Subcutaneous abdominal adipose tissue (tissue), 5 donors: ENCODE data around the gene BTD.
A peak's percentile ranks its signal among the peaks of the same experiment; 100 is the strongest.

ENCODE experiments used
- H3K27ac ChIP-seq: one replicate; pipeline ENCODE4 v1.7.0; 2013; ENCODE audit warnings: low read depth, mild to moderate bottlenecking, inconsistent platforms, low read length, moderate library complexity
- H3K27me3 ChIP-seq, 5 donors: one replicate each; pipeline ENCODE4 v1.7.0; 2013; ENCODE audit warnings: low read length in 5 of 5, inconsistent platforms in 1 of 5; ENCODE audit not compliant: control insufficient read depth in 5 of 5, insufficient read depth in 4 of 5
- H3K36me3 ChIP-seq, 5 donors: one replicate each; pipeline ENCODE4 v1.7.0; 2013; ENCODE audit warnings: low read length in 5 of 5; ENCODE audit not compliant: control insufficient read depth in 5 of 5, insufficient read depth in 5 of 5
- H3K4me1 ChIP-seq, 5 donors: one replicate each; pipeline ENCODE4 v1.7.0; 2013; ENCODE audit warnings: low read length in 5 of 5, mild to moderate bottlenecking in 3 of 5, moderate library complexity in 1 of 5; ENCODE audit not compliant: control insufficient read depth in 5 of 5, insufficient read depth in 5 of 5
- H3K4me3 ChIP-seq, 5 donors: one replicate each; pipeline ENCODE4 v1.7.0; 2013; ENCODE audit warnings: low read length in 5 of 5, low read depth in 1 of 5
- H3K9ac ChIP-seq, 5 donors: one replicate each; pipeline ENCODE4 v1.7.0; 2013; ENCODE audit warnings: low read length in 5 of 5, mild to moderate bottlenecking in 4 of 5, moderate library complexity in 3 of 5
- H3K9me3 ChIP-seq, 5 donors: one replicate each; pipeline ENCODE4 v1.7.0; 2013; ENCODE audit warnings: low read length in 5 of 5; ENCODE audit not compliant: control insufficient read depth in 5 of 5
- donor health status: healthy.
- donor health status: healthy.
- donor health status: healthy.
- donor health status: healthy.
- donor health status: healthy.

The BTD gene

DNA sequence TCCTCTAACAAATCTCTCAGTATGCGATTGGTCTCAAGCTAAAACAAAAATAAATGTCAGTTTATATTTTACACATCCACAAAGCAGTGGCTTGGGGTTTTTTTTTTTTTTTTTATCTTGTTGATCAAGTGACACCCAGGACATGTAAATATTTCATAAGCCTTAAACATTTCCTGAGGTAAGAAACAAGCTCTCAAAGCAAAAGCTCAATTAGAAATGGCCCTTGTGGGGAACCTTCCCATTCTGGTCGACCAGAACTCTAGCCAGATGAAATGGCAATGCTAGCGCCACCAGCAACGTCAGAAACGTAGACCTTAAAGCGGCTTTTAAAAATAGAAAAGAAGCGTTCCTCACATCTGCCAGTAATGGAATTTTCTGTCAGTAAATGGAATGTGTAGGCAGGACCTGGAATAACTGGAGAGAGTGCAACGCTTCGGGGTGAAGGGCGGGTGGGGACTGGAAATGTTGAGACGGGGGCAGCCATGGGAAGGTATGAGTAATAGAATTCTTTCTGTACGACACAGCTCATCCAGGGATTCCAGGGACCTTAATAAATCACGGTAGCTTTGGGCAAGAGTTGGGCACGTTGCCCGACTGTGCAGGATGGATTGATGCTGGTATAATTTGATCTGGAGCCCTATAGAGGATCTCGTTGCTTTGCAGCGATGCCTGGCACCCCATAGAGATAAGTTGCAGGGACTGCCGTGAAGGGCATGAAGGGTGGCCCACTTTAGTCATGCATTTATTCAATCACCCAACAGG, 44.4 kb downstream of the BTD start:
- Histone ChIP-seq H3K9me3 (no peaks in the 10 kb centered on the region), H3K4me1 (peaks cover 15 to 34% (median 34%) of the 10 kb centered on the region in 5 donors), H3K36me3 (peaks cover 0 to 17% (median 10%) of the 10 kb centered on the region in 5 donors), H3K9ac (peak overlapping the region in 3 of 5 donors; percentile 14 to 61 (median 51)), H3K27ac (peak overlapping the region; percentile 100), H3K4me3 (no peak overlapping the region), H3K27me3 (no peaks in the 10 kb centered on the region)

DNA sequence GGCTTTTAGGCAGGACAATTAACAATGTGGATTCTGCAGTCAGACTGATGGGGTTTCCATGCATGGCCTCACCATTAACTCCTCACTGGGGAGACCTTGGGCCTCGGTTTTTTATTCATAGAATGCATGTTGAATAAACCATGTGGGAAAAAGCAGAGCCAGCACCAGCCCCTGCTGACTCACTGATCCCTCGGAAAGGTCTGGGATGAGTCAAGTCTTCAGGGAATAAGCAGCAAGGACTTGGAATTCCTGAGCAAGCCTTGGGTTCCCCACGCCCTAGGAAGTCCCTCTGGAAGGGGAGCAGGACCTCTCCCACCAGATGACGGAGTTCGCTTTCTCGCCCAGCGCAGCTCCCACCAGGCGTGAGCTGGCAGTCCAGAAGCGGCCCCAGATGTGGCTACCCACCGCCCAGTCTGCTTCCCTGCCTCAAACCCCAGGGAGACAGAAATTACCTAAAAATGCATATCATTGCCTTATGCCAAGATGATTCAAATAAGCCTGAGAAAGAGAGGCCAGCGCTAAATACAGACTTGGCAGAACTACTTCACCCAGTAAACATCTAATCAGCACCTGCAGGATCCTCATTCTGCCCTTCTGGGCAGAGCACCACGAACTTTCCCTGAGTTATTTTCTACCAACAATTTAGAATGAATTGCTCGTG, 45.4 kb downstream of the BTD start:
- H3K4me1 ChIP-seq: peaks cover 15 to 41% (median 30%) of the 10 kb centered on the region in 5 donors
- peak overlapping the region in 3 of 5 donors; percentile 2 to 40 (median 23) for H3K4me3 ChIP-seq
- H3K27me3 ChIP-seq: no peaks in the 10 kb centered on the region
- H3K36me3 ChIP-seq: peaks cover 0 to 14% (median 10%) of the 10 kb centered on the region in 5 donors
- H3K9ac ChIP-seq: peak overlapping the region in 4 of 5 donors; percentile 26 to 75 (median 55)
- no peaks in the 10 kb centered on the region for H3K9me3 ChIP-seq
- peak overlapping the region; percentile 100 for H3K27ac ChIP-seq

DNA sequence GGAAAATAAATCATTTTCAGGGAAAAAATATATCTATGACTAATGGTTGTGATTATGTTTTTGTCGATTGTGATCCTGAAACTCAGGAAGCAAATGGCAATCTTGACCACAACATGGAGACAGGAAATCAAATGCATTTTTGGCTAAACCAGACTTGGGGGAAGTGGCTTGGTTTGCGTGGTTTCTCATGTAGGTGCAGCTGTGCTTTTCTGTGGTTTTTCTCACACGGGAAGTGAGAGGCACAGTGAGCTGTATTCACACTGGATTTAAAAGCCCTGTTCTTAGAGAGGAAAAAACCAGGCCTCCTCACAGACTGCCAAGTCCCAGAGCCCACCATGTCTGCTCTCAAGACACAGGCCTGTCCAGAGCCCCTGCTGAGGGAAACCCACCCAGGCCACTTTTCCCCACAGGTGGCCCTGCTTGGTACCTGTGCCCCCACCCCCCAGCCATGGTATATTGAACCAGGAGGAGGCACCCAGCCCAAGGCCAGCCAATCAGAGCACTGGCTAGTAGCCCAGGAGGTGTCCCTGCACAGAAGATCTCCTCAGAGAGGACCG, 46.1 kb downstream of the BTD start:
- Histone ChIP-seq H3K4me1 (peaks cover 15 to 41% (median 30%) of the 10 kb centered on the region in 5 donors), H3K9me3 (no peaks in the 10 kb centered on the region), H3K4me3 (peak overlapping the region in 3 of 5 donors; percentile 2 to 9 (median 2)), H3K36me3 (peaks cover 0 to 12% (median 9%) of the 10 kb centered on the region in 5 donors), H3K27ac (peak overlapping the region; percentile 100), H3K9ac (peak overlapping the region; percentile 42 to 64 (median 58)), H3K27me3 (no peaks in the 10 kb centered on the region)

DNA sequence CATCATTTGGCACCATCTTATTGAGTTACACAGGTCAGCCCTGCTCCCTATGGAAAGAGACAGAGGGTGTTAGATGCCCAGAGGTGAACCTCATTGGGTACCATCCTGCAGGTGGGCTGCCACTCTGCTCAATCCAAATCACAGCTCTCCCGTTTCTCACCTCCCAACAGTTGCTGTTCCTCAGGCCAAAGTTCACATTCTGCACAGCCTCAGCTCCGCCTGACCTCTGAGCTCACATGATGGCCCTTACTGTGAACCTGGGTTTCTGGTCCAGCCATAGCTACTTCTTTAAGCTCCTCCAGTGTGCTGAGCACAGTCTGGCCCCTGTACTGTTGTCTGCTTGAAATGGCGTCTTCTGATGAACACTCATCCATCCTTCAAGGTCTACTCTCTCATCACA, 47.8 kb downstream of the BTD start:
- peaks cover 15 to 41% (median 30%) of the 10 kb centered on the region in 5 donors for H3K4me1 ChIP-seq
- H3K27me3 ChIP-seq: no peaks in the 10 kb centered on the region
- peak overlapping the region; percentile 100 for H3K27ac ChIP-seq
- no peak overlapping the region for H3K9ac ChIP-seq
- H3K9me3 ChIP-seq: no peaks in the 10 kb centered on the region
- peaks cover 0 to 9% (median 7%) of the 10 kb centered on the region in 5 donors for H3K36me3 ChIP-seq
- no peak overlapping the region for H3K4me3 ChIP-seq

DNA sequence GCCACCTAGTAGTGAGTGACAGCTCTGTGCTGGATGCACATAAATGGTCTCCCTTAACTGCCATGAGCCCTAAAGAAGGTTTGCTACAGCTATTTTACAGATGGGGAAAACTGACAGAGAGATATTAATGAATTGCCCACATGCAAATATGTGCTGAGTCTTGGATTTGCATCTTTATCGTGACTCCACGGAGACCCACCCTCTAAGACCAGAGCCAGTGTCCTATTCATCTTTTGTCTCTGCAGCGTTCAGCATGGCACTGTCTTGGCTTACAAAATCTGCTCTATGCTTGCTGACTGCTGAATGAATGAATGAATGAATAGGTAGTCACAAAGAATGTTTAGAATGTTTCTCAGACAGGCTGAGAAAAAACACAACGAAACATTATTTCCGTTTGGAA, 48.3 kb downstream of the BTD start:
- no peak overlapping the region for H3K4me3 ChIP-seq
- no peak overlapping the region for H3K9ac ChIP-seq

DNA sequence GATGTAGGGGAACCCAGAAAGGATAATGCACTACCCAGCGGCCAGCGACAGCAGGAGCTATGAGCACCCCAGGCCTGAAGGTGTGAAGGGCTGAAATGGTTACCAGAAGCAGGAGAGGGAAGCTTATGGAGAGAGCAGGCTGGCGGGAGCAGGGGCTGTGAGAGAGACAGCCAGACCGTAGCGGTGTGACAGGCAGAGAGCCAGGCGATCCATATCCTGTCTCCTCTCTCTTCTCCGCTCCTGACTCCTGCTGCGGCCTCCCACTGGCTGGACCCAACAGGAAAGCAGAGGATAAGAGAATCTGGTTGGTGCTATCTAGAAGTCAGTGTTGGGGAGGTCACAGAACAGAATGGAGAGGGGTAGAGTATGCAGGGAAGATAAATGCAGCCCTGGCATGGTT, 49.9 kb downstream of the BTD start:
- no peaks in the 10 kb centered on the region for H3K27me3 ChIP-seq
- no peak overlapping the region for H3K27ac ChIP-seq
- H3K9ac ChIP-seq: no peak overlapping the region
- peak overlapping the region in 1 of 5 donors; percentile 2 for H3K4me3 ChIP-seq
- H3K36me3 ChIP-seq: no peaks in the 10 kb centered on the region
- H3K4me1 ChIP-seq: peaks cover 14 to 26% (median 21%) of the 10 kb centered on the region in 5 donors
- H3K9me3 ChIP-seq: peaks cover 2 to 8% (median 5%) of the 10 kb centered on the region in 5 donors

More for the DNA sequence above, 48.3 kb downstream of the BTD start:
- Histone ChIP-seq H3K27ac (no peak overlapping the region), H3K9me3 (no peaks in the 10 kb centered on the region), H3K27me3 (no peaks in the 10 kb centered on the region), H3K36me3 (peaks cover 0 to 4% (median 2%) of the 10 kb centered on the region in 5 donors), H3K4me1 (peaks cover 15 to 41% (median 30%) of the 10 kb centered on the region in 5 donors)

DNA sequence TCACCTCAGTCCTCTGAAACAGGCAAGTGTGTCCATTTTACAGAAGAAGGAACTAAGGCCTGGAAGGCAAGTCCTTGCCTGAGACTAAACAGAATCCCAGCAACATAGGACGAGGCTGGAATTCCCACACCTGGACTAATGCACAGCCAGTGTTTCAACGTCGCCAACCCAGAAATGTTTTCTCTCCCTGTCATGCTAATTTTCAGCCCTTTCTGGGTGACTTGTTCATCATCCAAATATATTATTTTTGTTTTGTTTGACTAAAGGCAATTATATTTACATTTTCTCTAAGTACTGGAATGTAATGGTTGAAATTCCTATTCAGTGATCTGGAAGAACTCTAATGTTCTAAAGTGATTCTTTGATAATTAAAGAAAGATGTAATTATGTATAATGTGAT, 51.8 kb downstream of the BTD start:
- H3K27ac ChIP-seq: no peak overlapping the region
- no peak overlapping the region for H3K9ac ChIP-seq

DNA sequence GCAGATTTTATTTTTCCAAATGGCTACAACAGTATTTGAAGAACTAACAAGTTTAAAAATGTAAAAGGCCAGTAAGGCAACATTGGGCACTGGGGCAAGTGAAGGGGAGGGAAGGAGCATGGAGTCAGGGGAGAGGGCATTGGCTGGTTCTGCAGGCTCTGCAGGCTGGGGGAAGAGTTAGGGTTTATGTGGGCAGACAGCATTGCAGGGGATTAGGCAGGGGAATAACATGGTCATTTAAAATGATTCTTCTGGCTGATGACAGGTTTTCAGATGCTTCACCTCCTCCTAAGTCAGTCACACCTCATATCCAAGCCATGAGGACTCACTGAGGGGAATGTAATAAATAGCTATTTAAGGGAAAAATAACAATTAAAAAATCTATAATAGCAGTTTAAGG, 52.6 kb downstream of the BTD start:
- Histone ChIP-seq H3K9me3 (peaks cover 3 to 18% (median 15%) of the 10 kb centered on the region in 5 donors), H3K4me1 (peaks cover 0 to 7% (median 2%) of the 10 kb centered on the region in 5 donors), H3K9ac (no peak overlapping the region), H3K27me3 (no peaks in the 10 kb centered on the region), H3K4me3 (no peak overlapping the region), H3K36me3 (no peaks in the 10 kb centered on the region), H3K27ac (no peak overlapping the region)

More for the DNA sequence above, 51.8 kb downstream of the BTD start:
- Histone ChIP-seq H3K27me3 (no peaks in the 10 kb centered on the region), H3K4me3 (no peak overlapping the region), H3K4me1 (peaks cover 0 to 7% (median 2%) of the 10 kb centered on the region in 5 donors), H3K9me3 (peaks cover 3 to 18% (median 15%) of the 10 kb centered on the region in 5 donors), H3K36me3 (no peaks in the 10 kb centered on the region)

DNA sequence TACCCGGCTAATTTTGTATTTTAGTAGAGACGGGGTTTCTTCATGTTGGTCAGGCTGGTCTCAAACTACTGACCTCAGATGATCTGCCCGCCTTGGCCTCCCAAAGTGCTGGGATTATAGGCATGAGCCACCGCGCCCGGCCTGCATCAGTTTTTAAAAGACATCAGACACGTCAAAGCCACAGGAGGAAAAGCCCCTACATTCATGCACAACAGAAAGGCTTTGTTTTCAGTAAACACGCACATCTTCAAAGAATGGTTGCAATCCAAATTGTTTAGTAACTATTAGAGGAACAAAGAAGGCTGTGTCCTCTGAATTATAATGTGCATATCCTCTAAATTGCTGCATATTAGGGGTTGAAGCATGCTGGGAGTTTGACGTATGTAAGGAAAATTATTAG, 53.3 kb downstream of the BTD start:
- no peaks in the 10 kb centered on the region for H3K27me3 ChIP-seq
- no peaks in the 10 kb centered on the region for H3K36me3 ChIP-seq
- H3K4me1 ChIP-seq: peaks cover 0 to 7% (median 2%) of the 10 kb centered on the region in 5 donors

More for the DNA sequence above, 53.3 kb downstream of the BTD start:
- H3K27ac ChIP-seq: no peak overlapping the region
- H3K4me3 ChIP-seq: no peak overlapping the region
- no peak overlapping the region for H3K9ac ChIP-seq
- peaks cover 3 to 18% (median 15%) of the 10 kb centered on the region in 5 donors for H3K9me3 ChIP-seq
